Brain microvascular endothelial cell (primary cell): ENCODE data around the gene RPL10.

Source experiments
- DNase-seq: peaks from one replicate; pipeline ENCODE4 v3.0.0-alpha.2; 2020
- H3K27ac ChIP-seq: fragments of 250-450 bp; sonication (Bioruptor Pico); 2 replicates; pipeline ENCODE4 v1.5.1; 2020; ENCODE audit warnings: mild to moderate bottlenecking, moderate library complexity
- H3K27me3 ChIP-seq: fragments of 250-450 bp; sonication (Bioruptor Pico); replicated peaks from 2 replicates; pipeline ENCODE4 v1.5.1; 2020; ENCODE audit warnings: mild to moderate bottlenecking
- H3K36me3 ChIP-seq: fragments of 250-450 bp; sonication (Bioruptor Pico); replicated peaks from 2 replicates; pipeline ENCODE4 v1.5.1; 2020; ENCODE audit warnings: mild to moderate bottlenecking
- H3K4me3 ChIP-seq: 2 replicates; pipeline ENCODE4 v1.5.1; 2011; ENCODE audit warnings: low read depth, mild to moderate bottlenecking, control low read depth, low read length, moderate library complexity
- in situ Hi-C: cut with HindIII; loops from 2 replicates; pipeline ENCODE4 v1.10.0; 2017; ENCODE audit warnings: low sequenced_read_pairs, low pct_ligation_motif_present
- TF ChIP-seq, protein P1 (sequence below): IDR thresholded peaks from 2 replicates; pipeline ENCODE4 v1.5.1; 2011; ENCODE audit warnings: low read depth, mild to moderate bottlenecking, moderate library complexity, low read length, control low read depth, inconsistent platforms; ENCODE audit errors: missing control alignments

The RPL10 gene

DNA sequence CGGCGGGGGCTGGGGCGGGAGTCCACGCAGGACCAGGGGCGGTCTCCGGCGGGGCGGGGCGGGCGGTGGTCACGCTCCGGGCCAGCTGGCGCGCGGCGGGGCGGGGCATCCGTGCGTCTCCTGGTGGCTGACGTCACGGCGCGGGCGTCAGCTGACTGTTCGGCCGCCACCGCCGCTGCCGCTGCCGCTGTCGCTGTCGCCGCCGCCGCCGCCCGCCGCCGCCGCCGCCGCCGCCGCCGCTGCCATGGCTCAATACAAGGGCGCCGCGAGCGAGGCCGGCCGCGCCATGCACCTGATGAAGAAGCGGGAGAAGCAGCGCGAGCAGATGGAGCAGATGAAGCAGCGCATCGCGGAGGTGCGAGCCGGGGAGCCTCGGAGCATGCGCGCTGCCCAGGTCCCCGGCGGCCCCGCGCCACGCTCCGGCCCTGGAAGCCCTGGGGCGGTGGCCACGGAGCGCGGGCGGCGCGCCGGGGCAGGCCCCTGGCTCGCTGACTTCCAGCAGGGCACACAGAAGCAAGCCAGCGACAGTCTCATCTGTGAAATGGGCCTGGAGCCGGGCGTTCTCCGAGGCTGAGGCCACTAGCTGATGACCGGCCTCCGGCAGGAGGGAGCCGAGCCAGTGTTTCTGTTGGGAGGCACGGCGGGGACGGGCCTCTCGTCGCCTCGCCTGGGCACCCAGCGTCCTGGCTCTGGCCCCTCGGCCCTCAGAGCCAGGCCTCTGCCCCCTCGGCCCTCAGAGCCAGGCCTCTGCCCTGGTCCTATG is 46.0 kb downstream of the RPL10 start, which contains the start of gene FAM50A:
Gene FAM50A (plus strand): TSS at position 150 of the 763 bp plus-strand sequence. CDS start 95 bp downstream, at position 245.
- in situ Hi-C loops, result no loop called here
- DNase-seq, result peak; percentile 26
- TF ChIP-seq, protein P1, sequence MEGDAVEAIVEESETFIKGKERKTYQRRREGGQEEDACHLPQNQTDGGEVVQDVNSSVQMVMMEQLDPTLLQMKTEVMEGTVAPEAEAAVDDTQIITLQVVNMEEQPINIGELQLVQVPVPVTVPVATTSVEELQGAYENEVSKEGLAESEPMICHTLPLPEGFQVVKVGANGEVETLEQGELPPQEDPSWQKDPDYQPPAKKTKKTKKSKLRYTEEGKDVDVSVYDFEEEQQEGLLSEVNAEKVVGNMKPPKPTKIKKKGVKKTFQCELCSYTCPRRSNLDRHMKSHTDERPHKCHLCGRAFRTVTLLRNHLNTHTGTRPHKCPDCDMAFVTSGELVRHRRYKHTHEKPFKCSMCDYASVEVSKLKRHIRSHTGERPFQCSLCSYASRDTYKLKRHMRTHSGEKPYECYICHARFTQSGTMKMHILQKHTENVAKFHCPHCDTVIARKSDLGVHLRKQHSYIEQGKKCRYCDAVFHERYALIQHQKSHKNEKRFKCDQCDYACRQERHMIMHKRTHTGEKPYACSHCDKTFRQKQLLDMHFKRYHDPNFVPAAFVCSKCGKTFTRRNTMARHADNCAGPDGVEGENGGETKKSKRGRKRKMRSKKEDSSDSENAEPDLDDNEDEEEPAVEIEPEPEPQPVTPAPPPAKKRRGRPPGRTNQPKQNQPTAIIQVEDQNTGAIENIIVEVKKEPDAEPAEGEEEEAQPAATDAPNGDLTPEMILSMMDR, result no peak

DNA sequence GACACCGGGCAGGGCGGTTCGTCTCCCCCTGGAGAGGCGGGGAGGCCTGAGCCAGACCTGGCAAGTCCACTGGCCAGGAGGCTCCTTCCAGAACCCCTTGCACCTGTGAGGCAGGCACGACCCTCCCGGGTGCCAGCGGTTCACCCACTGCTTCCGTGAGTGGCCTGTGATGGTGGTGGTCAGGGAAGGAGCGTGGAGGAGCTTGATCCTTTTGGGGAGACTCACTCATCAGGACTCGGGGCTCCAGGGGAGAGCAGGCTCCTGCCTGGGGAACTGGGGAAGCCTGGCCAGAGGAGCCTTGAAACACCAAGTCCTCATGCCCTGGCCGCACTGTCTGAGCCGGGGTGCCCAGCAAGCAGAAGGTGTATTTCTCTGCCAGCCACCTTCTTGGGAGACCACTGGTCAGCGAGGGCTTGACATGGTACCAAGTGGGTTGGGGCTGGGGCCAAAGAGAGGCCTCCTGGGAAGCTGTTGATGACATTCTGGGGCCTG is 46.6 kb downstream of the RPL10 start:
- Histone ChIP-seq H3K4me3 (peak overlapping the region; percentile 62), H3K27me3 (no peaks in the 10 kb centered on the region), H3K36me3 (peaks cover 19% of the 10 kb centered on the region), H3K27ac (peak overlapping the region; percentile 58)
- DNase-seq, result no peak
- in situ Hi-C loops, result no loop called here
- TF ChIP-seq, protein P1, result no peak

More for the DNA sequence above, 46.0 kb downstream of the RPL10 start, which contains the start of gene FAM50A:
- Histone ChIP-seq H3K36me3 (peaks cover 18% of the 10 kb centered on the region), H3K27me3 (no peaks in the 10 kb centered on the region), H3K4me3 (peak within 1 kb of the TSS; percentile 62), H3K27ac (peak within 1 kb of the TSS; percentile 58)

DNA sequence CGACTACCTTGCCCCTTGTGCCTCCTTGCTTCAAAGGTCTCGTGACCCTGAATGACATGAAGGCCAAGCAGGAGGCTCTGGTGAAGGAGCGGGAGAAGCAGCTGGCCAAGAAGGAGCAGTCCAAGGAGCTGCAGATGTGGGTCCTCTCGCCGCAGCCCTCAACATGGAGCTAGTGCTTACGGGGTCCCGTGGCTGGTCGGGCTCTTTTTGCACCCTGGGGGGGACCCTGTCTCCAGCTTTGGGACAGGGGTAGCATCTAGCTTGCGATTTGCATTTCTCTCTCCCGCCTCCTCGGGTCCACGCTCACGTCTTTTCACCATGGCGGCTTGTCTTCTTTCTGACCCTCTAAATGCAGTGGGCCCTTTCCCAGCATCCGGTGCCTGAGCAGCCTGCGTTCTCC is 47.6 kb downstream of the RPL10 start:
- peaks cover 18% of the 10 kb centered on the region for H3K36me3 ChIP-seq
- no peak overlapping the region for H3K4me3 ChIP-seq
- DNase-seq, result no peak
- H3K27me3 ChIP-seq, result no peaks in the 10 kb centered on the region
- no peak overlapping the region for H3K27ac ChIP-seq
- in situ Hi-C loops, result no loop called here
- TF ChIP-seq, protein P1, result no peak

DNA sequence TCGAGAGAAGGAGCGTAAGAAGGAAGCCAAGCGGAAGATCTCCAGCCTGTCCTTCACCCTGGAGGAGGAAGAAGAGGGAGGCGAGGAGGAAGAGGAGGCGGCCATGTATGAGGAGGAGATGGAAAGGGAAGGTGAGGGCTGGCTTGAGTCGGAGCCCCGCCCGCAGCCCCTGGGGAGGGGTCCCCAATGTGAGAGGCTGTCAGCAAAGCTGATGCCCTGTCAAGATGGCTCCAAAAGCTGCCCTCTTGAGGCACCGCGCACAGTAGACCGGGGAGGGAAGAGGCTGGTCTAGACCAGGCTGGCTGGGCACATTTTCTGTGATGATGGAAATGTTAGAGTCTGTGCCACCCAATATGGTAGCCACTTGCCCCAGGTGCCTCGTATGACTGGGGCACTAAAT is 48.3 kb downstream of the RPL10 start:
- in situ Hi-C loops, result no loop called here
- H3K27ac ChIP-seq, result no peak overlapping the region
- H3K4me3 ChIP-seq, result no peak overlapping the region
- H3K27me3 ChIP-seq, result no peaks in the 10 kb centered on the region
- peaks cover 16% of the 10 kb centered on the region for H3K36me3 ChIP-seq
- DNase-seq, result no peak
- TF ChIP-seq, protein P1, result no peak

DNA sequence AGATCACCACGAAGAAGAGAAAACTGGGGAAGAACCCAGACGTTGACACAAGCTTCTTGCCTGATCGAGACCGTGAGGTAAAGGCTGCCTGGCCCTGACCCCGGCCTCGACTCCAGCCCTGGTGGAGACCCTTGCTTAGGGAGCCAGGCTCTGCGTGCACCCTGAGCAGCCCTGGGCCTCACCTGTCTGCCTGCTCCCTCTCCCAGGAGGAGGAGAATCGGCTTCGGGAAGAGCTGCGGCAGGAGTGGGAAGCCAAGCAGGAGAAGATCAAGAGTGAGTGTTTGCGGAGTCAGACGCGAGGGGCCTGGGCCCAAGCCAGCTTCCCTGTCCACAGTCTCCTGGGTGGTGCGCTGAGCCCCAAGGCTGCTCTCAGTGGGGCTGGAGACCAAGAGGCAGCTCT is 50.3 kb downstream of the RPL10 start:
- H3K27ac ChIP-seq, result no peak overlapping the region
- H3K4me3 ChIP-seq, result no peak overlapping the region
- in situ Hi-C loops, result no loop called here
- no peaks in the 10 kb centered on the region for H3K27me3 ChIP-seq
- TF ChIP-seq, protein P1, result no peak
- peaks cover 5% of the 10 kb centered on the region for H3K36me3 ChIP-seq
- DNase-seq, result no peak
